Activated T-helper 1 cell treated with anti-CD3 and anti-CD28 coated beads, Interleukin-2, amount 50 U/mL, for 16 hours (primary cell): ENCODE data around the gene SLC9C2.
"Not testable (repeated sequence)": the region's sequence is repeated elsewhere in the genome, so short reads cannot be mapped to it uniquely, and the experiment has no call there.

Experiments
- DNase-seq, 2 donors: peaks; one replicate each; pipeline ENCODE4 v3.0.0-alpha.2; 2020; ENCODE audit warnings: low read depth in 1 of 2, low spot score in 1 of 2

SLC9C2 gene

GRCh38 chr1:173488001-173488400 lies 114.9 kb downstream of the SLC9C2 start:
- no peak for DNase-seq

GRCh38 chr1:173485401-173485800 lies 117.5 kb downstream of the SLC9C2 start:
- no peak for DNase-seq

- DNase-seq, result no peak
These were observed 118.6 kb downstream of the SLC9C2 start for GRCh38 chr1:173484276-173484675.

GRCh38 chr1:173482683-173483082 lies 120.2 kb downstream of the SLC9C2 start:
- DNase-seq, result no peak

- DNase-seq, result no peak
These were observed 121.6 kb downstream of the SLC9C2 start for GRCh38 chr1:173481195-173481772.

GRCh38 chr1:173479649-173480048 lies 123.2 kb downstream of the SLC9C2 start:
- no peak for DNase-seq

- no peak for DNase-seq
These were observed 124.7 kb downstream of the SLC9C2 start for GRCh38 chr1:173478094-173478674.

GRCh38 chr1:173477286-173478093 lies 125.4 kb downstream of the SLC9C2 start, which contains the start of gene PRDX6:
TSS of gene PRDX6 (plus strand) at chr1:173477335. CDS start at chr1:173477398, 63 bp downstream.
- DNase-seq, result no peak

- peak; percentile 61 to 75 for DNase-seq
These were observed 126.1 kb downstream of the SLC9C2 start for GRCh38 chr1:173476665-173477285.

GRCh38 chr1:173476197-173476664 lies 126.6 kb downstream of the SLC9C2 start:
- DNase-seq, result no peak

GRCh38 chr1:173475564-173476196 lies 127.2 kb downstream of the SLC9C2 start:
- no peak for DNase-seq

- not testable (repeated sequence) for DNase-seq
These were observed 128.0 kb downstream of the SLC9C2 start for GRCh38 chr1:173474780-173475421.

- no peak for DNase-seq
These were observed 128.6 kb downstream of the SLC9C2 start for GRCh38 chr1:173474097-173474779.

- no peak for DNase-seq
These were observed 129.3 kb downstream of the SLC9C2 start for GRCh38 chr1:173473599-173474011.

- DNase-seq, result no peak
These were observed 132.3 kb downstream of the SLC9C2 start for GRCh38 chr1:173470608-173471007.

GRCh38 chr1:173469656-173470055 lies 133.2 kb downstream of the SLC9C2 start:
- DNase-seq, result no peak

GRCh38 chr1:173467426-173467825 lies 135.4 kb downstream of the SLC9C2 start:
- DNase-seq, result no peak

- DNase-seq, result not testable (repeated sequence)
These were observed 138.7 kb downstream of the SLC9C2 start for GRCh38 chr1:173464185-173464584.

GRCh38 chr1:173462666-173463065 lies 140.2 kb downstream of the SLC9C2 start:
- not testable (repeated sequence) for DNase-seq

GRCh38 chr1:173459885-173460284 lies 143.0 kb downstream of the SLC9C2 start:
- no peak for DNase-seq
